Uterine smooth muscle cell (primary cell): ENCODE measurements around the gene RPS6KA6. TPM values are rescaled to one million over a fixed set of nuclear protein-coding genes. Genes with fewer than 3 reads are reported as not detected.

Experiments
- total RNA-seq: library from RNA; depleted of rRNA; stranded (reverse); fragments of >200 nt; gene quantifications from 2 replicates; pipeline ENCODE4 v1.2.3, GENCODE V29; 2014

Gene RPS6KA6
- total RNA-seq, result 14.6 and 17.0 TPM in 2 replicates

DNA sequence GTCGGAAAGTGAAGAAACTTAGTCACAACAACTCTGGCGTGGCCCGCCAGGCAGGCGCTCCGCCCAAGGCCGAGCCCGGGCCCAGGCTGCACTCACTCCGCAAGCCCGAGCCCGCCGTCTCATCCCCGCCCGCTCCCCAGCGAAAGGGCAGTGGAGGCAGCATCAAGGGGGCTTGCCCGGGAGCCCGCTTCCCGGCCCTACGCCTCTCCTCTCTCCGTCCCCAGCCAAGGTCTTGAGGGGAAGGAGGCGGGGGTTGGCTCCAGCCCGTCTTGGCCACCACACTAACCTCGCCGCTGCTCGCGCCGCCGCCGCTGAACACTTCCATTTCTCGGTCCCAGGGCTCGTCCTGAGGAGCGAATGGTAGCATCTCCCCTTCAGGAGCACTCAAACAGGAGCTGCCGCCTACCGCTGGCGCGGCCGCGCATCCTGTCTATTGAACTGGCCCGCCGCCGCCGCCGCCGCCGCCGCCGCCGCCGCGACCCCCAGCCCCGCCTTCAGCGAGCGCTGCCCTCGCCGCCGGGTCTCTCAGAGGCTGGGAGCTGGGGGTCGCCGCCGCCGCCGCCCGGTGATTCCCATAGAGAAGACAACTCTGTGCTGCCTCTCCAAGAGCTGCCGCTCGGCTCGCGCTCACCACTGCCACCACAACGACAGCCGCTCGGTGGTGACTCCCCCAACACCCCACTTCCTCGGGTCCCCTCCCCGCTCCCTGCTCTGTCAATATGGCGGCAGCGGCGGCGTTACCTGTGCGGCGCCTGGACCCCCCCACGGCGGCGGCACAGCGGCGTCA is at the start of gene RPS6KA6:
TSS of gene RPS6KA6 (minus strand) at position 667 of the 787 bp plus-strand sequence. CDS start at position 367, 300 bp downstream.

